ENCODE results near the gene SMYD3.

Gene SMYD3

DNA sequence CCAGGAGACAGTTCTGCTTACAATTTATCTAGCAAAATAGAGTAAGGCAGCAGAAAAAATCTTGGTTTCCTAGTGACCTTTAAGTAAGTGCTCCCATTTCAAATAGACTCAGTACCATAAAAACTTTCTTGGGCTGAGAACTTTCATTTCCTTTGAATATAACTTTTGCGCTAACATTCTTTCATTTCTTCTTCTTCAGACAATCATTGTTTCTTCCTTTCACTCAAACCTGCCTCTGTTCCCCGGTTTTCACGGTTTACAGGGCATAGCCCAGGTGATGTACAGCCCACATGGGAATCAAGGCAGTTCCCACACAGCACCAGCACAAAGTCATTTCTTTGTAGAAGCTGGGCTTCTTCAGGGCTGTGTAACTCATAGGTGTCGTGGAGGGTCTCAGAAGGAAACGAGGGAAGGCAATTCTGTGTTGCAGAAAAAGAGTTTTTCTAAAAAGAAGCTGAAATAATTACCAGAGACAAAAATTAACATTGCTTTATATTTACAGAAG, 611.6 kb downstream of the SMYD3 start:
- H3K27me3 ChIP-seq (ENCODE audit: control insufficient read depth in 1 of 2, insufficient read depth in 2 of 2, low read length in 2 of 2): no peaks in the 10 kb centered on the region
- H3K36me3 ChIP-seq (ENCODE audit: insufficient read depth, low read length): no peaks in the 10 kb centered on the region
- no peaks in the 10 kb centered on the region for H3K9me3 ChIP-seq (ENCODE audit: low read length)
- H3K9ac ChIP-seq (ENCODE audit: low read length): no peak overlapping the region
- peaks cover 4% of the 10 kb centered on the region for H3K4me1 ChIP-seq (ENCODE audit: insufficient read depth, low read length)
- no peak overlapping the region for H3K4me3 ChIP-seq (ENCODE audit: low read depth in 1 of 2, low read length in 2 of 2)
- H3K27ac ChIP-seq (ENCODE audit: low read depth, low read length): no peak overlapping the region

GRCh38 chr1:245894843-245895242, 612.2 kb downstream of the SMYD3 start:
- Histone ChIP-seq H3K4me1 (ENCODE audit: insufficient read depth, low read length) (peaks cover 4% of the 10 kb centered on the region), H3K27me3 (ENCODE audit: control insufficient read depth in 1 of 2, insufficient read depth in 2 of 2, low read length in 2 of 2) (no peaks in the 10 kb centered on the region), H3K36me3 (ENCODE audit: insufficient read depth, low read length) (no peaks in the 10 kb centered on the region), H3K27ac (ENCODE audit: low read depth, low read length) (no peak overlapping the region), H3K9ac (ENCODE audit: low read length) (no peak overlapping the region), H3K4me3 (ENCODE audit: low read depth in 1 of 2, low read length in 2 of 2) (no peak overlapping the region), H3K9me3 (ENCODE audit: low read length) (no peaks in the 10 kb centered on the region)

DNA sequence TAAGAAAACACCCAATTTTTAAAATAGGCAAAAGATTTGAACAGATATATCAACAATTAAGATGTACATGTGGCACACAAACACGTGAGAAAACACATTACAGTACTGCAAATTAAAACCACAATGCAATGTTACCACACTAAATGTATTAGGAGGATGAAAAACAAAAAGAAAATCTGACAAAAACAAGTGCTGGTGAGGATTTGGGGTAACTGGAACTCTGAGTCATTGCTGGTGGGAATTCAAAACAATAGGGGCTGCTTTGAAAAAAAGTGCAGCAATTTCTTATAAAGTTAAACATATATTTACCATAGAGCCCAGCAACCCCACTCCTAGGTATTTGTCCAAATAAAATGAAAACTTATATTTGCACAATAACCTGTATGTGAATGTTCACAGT, 614.1 kb downstream of the SMYD3 start:
- no peaks in the 10 kb centered on the region for H3K9me3 ChIP-seq (ENCODE audit: low read length)
- peaks cover 4% of the 10 kb centered on the region for H3K4me1 ChIP-seq (ENCODE audit: insufficient read depth, low read length)
- no peak overlapping the region for H3K27ac ChIP-seq (ENCODE audit: low read depth, low read length)
- no peaks in the 10 kb centered on the region for H3K36me3 ChIP-seq (ENCODE audit: insufficient read depth, low read length)
- H3K9ac ChIP-seq (ENCODE audit: low read length): no peak overlapping the region
- H3K4me3 ChIP-seq (ENCODE audit: low read depth in 1 of 2, low read length in 2 of 2): no peak overlapping the region
- H3K27me3 ChIP-seq (ENCODE audit: control insufficient read depth in 1 of 2, insufficient read depth in 2 of 2, low read length in 2 of 2): no peaks in the 10 kb centered on the region

DNA sequence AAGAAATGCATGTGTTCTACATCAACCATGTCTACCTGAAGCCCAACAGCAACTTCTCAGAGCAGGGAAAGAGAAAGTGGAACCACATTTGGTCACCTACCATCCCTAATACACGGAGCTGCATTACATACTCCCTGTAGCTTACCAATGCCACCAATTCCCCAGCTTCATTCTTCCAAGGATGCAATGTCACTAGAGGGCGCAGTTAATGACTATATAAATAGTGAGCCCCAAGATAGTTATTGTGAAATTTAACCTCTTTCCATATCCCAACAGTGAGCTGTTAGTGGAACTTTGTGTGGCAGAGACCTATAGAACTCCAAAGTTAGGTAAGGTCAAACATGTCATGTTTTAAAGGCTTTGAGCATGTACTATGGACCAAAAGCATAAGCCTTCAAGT, 618.3 kb downstream of the SMYD3 start:
- Histone ChIP-seq H3K9ac (ENCODE audit: low read length) (no peak overlapping the region), H3K4me3 (ENCODE audit: low read depth in 1 of 2, low read length in 2 of 2) (no peak overlapping the region), H3K27me3 (ENCODE audit: control insufficient read depth in 1 of 2, insufficient read depth in 2 of 2, low read length in 2 of 2) (no peaks in the 10 kb centered on the region), H3K36me3 (ENCODE audit: insufficient read depth, low read length) (no peaks in the 10 kb centered on the region), H3K4me1 (ENCODE audit: insufficient read depth, low read length) (no peaks in the 10 kb centered on the region), H3K27ac (ENCODE audit: low read depth, low read length) (no peak overlapping the region), H3K9me3 (ENCODE audit: low read length) (no peaks in the 10 kb centered on the region)

GRCh38 chr1:245887829-245888228, 619.2 kb downstream of the SMYD3 start:
- Histone ChIP-seq H3K4me1 (ENCODE audit: insufficient read depth, low read length) (no peaks in the 10 kb centered on the region), H3K9me3 (ENCODE audit: low read length) (no peaks in the 10 kb centered on the region), H3K27ac (ENCODE audit: low read depth, low read length) (no peak overlapping the region), H3K4me3 (ENCODE audit: low read depth in 1 of 2, low read length in 2 of 2) (no peak overlapping the region), H3K36me3 (ENCODE audit: insufficient read depth, low read length) (no peaks in the 10 kb centered on the region), H3K9ac (ENCODE audit: low read length) (no peak overlapping the region), H3K27me3 (ENCODE audit: control insufficient read depth in 1 of 2, insufficient read depth in 2 of 2, low read length in 2 of 2) (no peaks in the 10 kb centered on the region)

DNA sequence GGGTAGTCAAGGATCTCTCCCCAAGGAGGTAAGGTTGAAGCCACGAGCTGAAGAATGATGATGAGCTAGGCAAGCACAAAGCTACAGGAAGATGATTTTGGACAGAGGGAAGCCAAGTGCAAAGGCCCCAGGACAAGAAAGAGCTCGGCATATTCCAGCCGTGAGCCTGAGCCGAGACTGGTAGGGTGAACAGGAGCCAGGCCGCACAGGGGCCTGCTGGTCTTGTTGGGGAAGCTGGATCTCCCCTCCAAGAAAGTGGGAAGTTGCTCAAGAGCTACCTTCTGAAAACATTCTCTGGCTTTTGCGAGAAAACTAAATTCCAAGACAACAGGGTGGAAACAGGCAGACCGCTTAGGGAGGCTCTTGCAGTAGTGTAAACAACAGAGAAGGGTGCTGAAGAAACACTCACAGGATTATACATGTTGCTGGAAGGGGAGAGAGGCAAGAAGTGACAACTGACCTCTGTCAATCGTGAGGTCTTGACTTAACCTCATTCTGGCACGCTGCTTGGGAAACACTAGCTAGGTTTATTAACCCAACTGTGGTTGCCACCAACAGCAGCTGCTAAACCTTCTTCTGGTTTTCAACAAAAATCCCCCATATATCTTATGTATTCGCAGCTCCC, 625.2 kb downstream of the SMYD3 start:
- Histone ChIP-seq H3K4me3 (ENCODE audit: low read depth in 1 of 2, low read length in 2 of 2) (no peak overlapping the region), H3K4me1 (ENCODE audit: insufficient read depth, low read length) (no peaks in the 10 kb centered on the region), H3K9me3 (ENCODE audit: low read length) (no peaks in the 10 kb centered on the region), H3K9ac (ENCODE audit: low read length) (no peak overlapping the region), H3K36me3 (ENCODE audit: insufficient read depth, low read length) (no peaks in the 10 kb centered on the region), H3K27ac (ENCODE audit: low read depth, low read length) (no peak overlapping the region), H3K27me3 (ENCODE audit: control insufficient read depth in 1 of 2, insufficient read depth in 2 of 2, low read length in 2 of 2) (no peaks in the 10 kb centered on the region)

DNA sequence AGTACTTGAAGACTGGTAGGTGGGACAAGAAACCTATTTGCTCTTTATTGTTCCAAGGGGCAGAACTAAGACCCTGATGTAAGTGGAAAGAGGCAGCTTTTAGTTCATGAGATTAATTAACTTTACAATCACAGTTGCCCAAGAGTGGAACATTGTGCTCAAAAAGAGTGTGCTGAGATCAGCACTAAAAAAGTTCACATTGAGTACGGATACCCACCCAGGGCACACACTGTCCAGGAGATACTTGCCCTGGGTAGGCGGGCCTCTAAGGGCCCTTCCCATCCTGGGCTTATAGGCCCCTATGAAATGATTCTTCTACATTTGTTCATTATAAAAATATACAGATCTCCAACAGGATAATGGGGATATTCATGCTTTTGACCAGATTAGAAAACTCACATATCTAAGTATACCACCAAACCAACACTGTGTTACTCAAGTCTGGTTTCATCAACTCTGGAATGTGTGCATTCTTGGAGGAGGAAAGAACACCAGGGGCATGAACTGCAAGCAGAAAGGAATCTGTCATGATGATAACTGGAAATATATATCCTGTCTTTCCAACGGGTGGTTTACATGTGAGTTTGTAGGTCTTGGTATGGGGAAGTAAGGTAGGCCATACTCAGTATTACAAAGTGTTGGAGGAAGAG, 626.2 kb downstream of the SMYD3 start:
- Histone ChIP-seq H3K36me3 (ENCODE audit: insufficient read depth, low read length) (no peaks in the 10 kb centered on the region), H3K27me3 (ENCODE audit: control insufficient read depth in 1 of 2, insufficient read depth in 2 of 2, low read length in 2 of 2) (no peaks in the 10 kb centered on the region), H3K4me1 (ENCODE audit: insufficient read depth, low read length) (no peaks in the 10 kb centered on the region), H3K9ac (ENCODE audit: low read length) (no peak overlapping the region), H3K9me3 (ENCODE audit: low read length) (no peaks in the 10 kb centered on the region), H3K4me3 (ENCODE audit: low read depth in 1 of 2, low read length in 2 of 2) (no peak overlapping the region), H3K27ac (ENCODE audit: low read depth, low read length) (no peak overlapping the region)

- Histone ChIP-seq H3K36me3 (ENCODE audit: insufficient read depth, low read length) (no peaks in the 10 kb centered on the region), H3K27me3 (ENCODE audit: control insufficient read depth in 1 of 2, insufficient read depth in 2 of 2, low read length in 2 of 2) (no peaks in the 10 kb centered on the region), H3K9me3 (ENCODE audit: low read length) (no peaks in the 10 kb centered on the region), H3K4me3 (ENCODE audit: low read depth in 1 of 2, low read length in 2 of 2) (no peak overlapping the region), H3K4me1 (ENCODE audit: insufficient read depth, low read length) (peaks cover 16% of the 10 kb centered on the region), H3K27ac (ENCODE audit: low read depth, low read length) (no peak overlapping the region), H3K9ac (ENCODE audit: low read length) (no peak overlapping the region)
Measured at GRCh38 chr1:245879091-245879490, 628.0 kb downstream of the SMYD3 start.

- H3K4me3 ChIP-seq (ENCODE audit: low read depth in 1 of 2, low read length in 2 of 2): no peak overlapping the region
- no peaks in the 10 kb centered on the region for H3K27me3 ChIP-seq (ENCODE audit: control insufficient read depth in 1 of 2, insufficient read depth in 2 of 2, low read length in 2 of 2)
- H3K4me1 ChIP-seq (ENCODE audit: insufficient read depth, low read length): peaks cover 21% of the 10 kb centered on the region
- H3K36me3 ChIP-seq (ENCODE audit: insufficient read depth, low read length): no peaks in the 10 kb centered on the region
- H3K9me3 ChIP-seq (ENCODE audit: low read length): no peaks in the 10 kb centered on the region
- H3K27ac ChIP-seq (ENCODE audit: low read depth, low read length): no peak overlapping the region
- no peak overlapping the region for H3K9ac ChIP-seq (ENCODE audit: low read length)
Measured at GRCh38 chr1:245878585-245878984, 628.5 kb downstream of the SMYD3 start.

- no peaks in the 10 kb centered on the region for H3K9me3 ChIP-seq (ENCODE audit: low read length)
- no peak overlapping the region for H3K27ac ChIP-seq (ENCODE audit: low read depth, low read length)
- no peak overlapping the region for H3K4me3 ChIP-seq (ENCODE audit: low read depth in 1 of 2, low read length in 2 of 2)
- no peaks in the 10 kb centered on the region for H3K36me3 ChIP-seq (ENCODE audit: insufficient read depth, low read length)
- H3K9ac ChIP-seq (ENCODE audit: low read length): no peak overlapping the region
- peaks cover 24% of the 10 kb centered on the region for H3K4me1 ChIP-seq (ENCODE audit: insufficient read depth, low read length)
- no peaks in the 10 kb centered on the region for H3K27me3 ChIP-seq (ENCODE audit: control insufficient read depth in 1 of 2, insufficient read depth in 2 of 2, low read length in 2 of 2)
Measured at GRCh38 chr1:245877976-245878375, 629.1 kb downstream of the SMYD3 start.

DNA sequence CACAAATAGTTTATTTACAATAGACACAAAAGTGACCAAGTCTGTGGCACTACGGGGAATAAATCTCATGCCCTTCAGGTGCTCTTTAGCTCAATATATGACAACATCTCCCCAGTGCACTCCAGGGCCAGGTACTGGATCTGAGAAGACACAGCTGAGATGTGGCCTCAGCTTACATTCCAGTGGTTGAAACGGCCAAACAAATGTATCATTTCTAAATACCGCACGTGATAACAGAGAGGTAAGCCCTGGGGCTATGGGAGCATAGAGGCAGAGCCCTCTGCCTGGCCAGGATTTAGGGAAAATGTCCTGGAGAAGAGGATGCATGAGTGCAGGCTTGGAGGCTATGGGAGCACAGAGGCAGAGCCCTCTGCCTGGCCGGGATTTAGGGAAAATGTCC, 630.5 kb downstream of the SMYD3 start:
- Histone ChIP-seq H3K4me3 (ENCODE audit: low read depth in 1 of 2, low read length in 2 of 2) (no peak overlapping the region), H3K27ac (ENCODE audit: low read depth, low read length) (no peak overlapping the region), H3K9me3 (ENCODE audit: low read length) (no peaks in the 10 kb centered on the region), H3K36me3 (ENCODE audit: insufficient read depth, low read length) (no peaks in the 10 kb centered on the region), H3K4me1 (ENCODE audit: insufficient read depth, low read length) (peaks cover 35% of the 10 kb centered on the region), H3K27me3 (ENCODE audit: control insufficient read depth in 1 of 2, insufficient read depth in 2 of 2, low read length in 2 of 2) (no peaks in the 10 kb centered on the region), H3K9ac (ENCODE audit: low read length) (no peak overlapping the region)
